Endodermal cell (in vitro differentiated cells): ENCODE data around the gene ARL5C. TPM values are rescaled to one million over a fixed set of nuclear protein-coding genes. Genes with fewer than 3 reads are reported as not detected.

Experiments used
- DNase-seq: peaks from one replicate; pipeline ENCODE4 v3.0.0-alpha.2; 2017
- H3K27ac ChIP-seq: 2 replicates; pipeline ENCODE4 v1.5.1; 2013; ENCODE audit warnings: mild to moderate bottlenecking, low read depth, low read length, moderate library complexity
- H3K27me3 ChIP-seq: 2 replicates; pipeline ENCODE4 v1.6.1; 2013; ENCODE audit warnings: mild to moderate bottlenecking, low read length, moderate library complexity; ENCODE audit not compliant: insufficient read depth, control insufficient read depth, poor library complexity, severe bottlenecking
- H3K36me3 ChIP-seq: 2 replicates; pipeline ENCODE4 v1.7.0; 2013; ENCODE audit warnings: mild to moderate bottlenecking, low read length, moderate library complexity; ENCODE audit not compliant: control insufficient read depth, insufficient read depth
- H3K4me1 ChIP-seq: one replicate; pipeline ENCODE4 v1.7.0; 2013; ENCODE audit warnings: low read length; ENCODE audit not compliant: control insufficient read depth, insufficient read depth
- H3K4me3 ChIP-seq: 2 replicates; pipeline ENCODE4 v1.5.1; 2013; ENCODE audit warnings: mild to moderate bottlenecking, low read length, moderate library complexity
- H3K9ac ChIP-seq: 2 replicates; pipeline ENCODE4 v1.6.1; 2013; ENCODE audit warnings: mild to moderate bottlenecking, low read length, moderate library complexity; ENCODE audit not compliant: poor library complexity, severe bottlenecking; ENCODE audit errors: extremely low read depth
- H3K9me3 ChIP-seq: 2 replicates; pipeline ENCODE4 v1.6.1; 2013; ENCODE audit warnings: mild to moderate bottlenecking, low read length, moderate library complexity; ENCODE audit not compliant: control insufficient read depth
- H3K27ac Mint-ChIP-seq: 2 replicates; pipeline ENCODE4 v1.8.0; 2020; ENCODE audit warnings: mixed read lengths
- H3K27me3 Mint-ChIP-seq: 2 replicates; pipeline ENCODE4 v1.8.0; 2021; ENCODE audit warnings: mild to moderate bottlenecking, mixed read lengths; ENCODE audit not compliant: insufficient read depth
- H3K36me3 Mint-ChIP-seq: 2 replicates; pipeline ENCODE4 v1.8.0; 2020; ENCODE audit warnings: low read depth, mixed read lengths
- H3K4me1 Mint-ChIP-seq: 2 replicates; pipeline ENCODE4 v1.8.0; 2020; ENCODE audit warnings: mixed read lengths
- H3K4me3 Mint-ChIP-seq: 2 replicates; pipeline ENCODE4 v1.8.0; 2020; ENCODE audit warnings: mild to moderate bottlenecking, moderate library complexity, mixed read lengths
- H3K9me3 Mint-ChIP-seq: 2 replicates; pipeline ENCODE4 v1.8.0; 2020; ENCODE audit warnings: mild to moderate bottlenecking, mixed read lengths
- CTCF ChIP-seq: fragments of 200-600 bp; sonication (generic); conservative IDR thresholded peaks from 2 replicates; pipeline ENCODE4 v1.5.0; 2021; ENCODE audit warnings: antibody characterized with exemption, mild to moderate bottlenecking
- WGBS, 2 experiments: methylation state at CpG; one replicate each; pipeline versions ENCODE4 v1.1.5 to v1.1.7; 2013; ENCODE audit warnings: missing lambda C conversion rate in 2 of 2, mixed read lengths in 1 of 2; ENCODE audit not compliant: insufficient coverage in 1 of 2, insufficient read length in 1 of 2; 5-methylcytosine and 5-hydroxymethylcytosine counted together
- total RNA-seq, 2 donors: library from RNA; stranded (reverse); fragmentation: NEBNext Ultra II Directional in 1 of 2; extraction: Animal tissue kit (Norgen Biotek cat#: 25700) in 1 of 2; gene quantifications; 2 replicates in 1 of 2; 3 replicates in 1 of 2; pipeline ENCODE4 v1.2.1, GENCODE V29; 2021

The ARL5C gene
- total RNA-seq, 2 donors from 2014 or later, result not detected

- no peak for TF ChIP-seq CTCF
Observed at GRCh38 chr17:39175695-39176093, 9.7 kb upstream of the ARL5C start.

GRCh38 chr17:39174920-39175694 is 9.1 kb upstream of the ARL5C start:
- H3K27ac Mint-ChIP-seq, result peak overlapping the region; percentile 35
- peak overlapping the region; percentile 43 for H3K4me3 Mint-ChIP-seq
- peaks cover 26% of the 10 kb centered on the region for H3K36me3 Mint-ChIP-seq
- H3K9ac ChIP-seq, result no peak overlapping the region
- no peak overlapping the region for H3K4me3 ChIP-seq
- H3K4me1 ChIP-seq, result no peaks in the 10 kb centered on the region
- H3K4me1 Mint-ChIP-seq, result peaks cover 11% of the 10 kb centered on the region
- H3K36me3 ChIP-seq, result peaks cover 18% of the 10 kb centered on the region
- H3K27ac ChIP-seq, result no peak overlapping the region
- peak; percentile 97 for TF ChIP-seq CTCF
- 65% methylated on average over 25 to 35 of the region's 35 CpGs for WGBS, 2 experiments
- H3K27me3 ChIP-seq, result no peaks in the 10 kb centered on the region
- no peaks in the 10 kb centered on the region for H3K9me3 ChIP-seq
- no peaks in the 10 kb centered on the region for H3K9me3 Mint-ChIP-seq
- H3K27me3 Mint-ChIP-seq, result no peaks in the 10 kb centered on the region
- peak; percentile 97 for DNase-seq

More at GRCh38 chr17:39175695-39176093, 9.7 kb upstream of the ARL5C start:
- H3K27ac ChIP-seq, result no peak overlapping the region
- 90 to 95% methylated on average over 10 of the region's 10 CpGs for WGBS, 2 experiments
- no peak overlapping the region for H3K4me3 Mint-ChIP-seq
- H3K36me3 Mint-ChIP-seq, result peaks cover 26% of the 10 kb centered on the region
- no peaks in the 10 kb centered on the region for H3K27me3 ChIP-seq
- peaks cover 18% of the 10 kb centered on the region for H3K36me3 ChIP-seq
- no peaks in the 10 kb centered on the region for H3K27me3 Mint-ChIP-seq
- H3K4me1 Mint-ChIP-seq, result peaks cover 11% of the 10 kb centered on the region
- H3K27ac Mint-ChIP-seq, result peak overlapping the region; percentile 35
- no peaks in the 10 kb centered on the region for H3K4me1 ChIP-seq
- H3K9ac ChIP-seq, result no peak overlapping the region
- H3K9me3 Mint-ChIP-seq, result no peaks in the 10 kb centered on the region
- H3K4me3 ChIP-seq, result no peak overlapping the region
- DNase-seq, result peak; percentile 66
- no peaks in the 10 kb centered on the region for H3K9me3 ChIP-seq

- Histone ChIP-seq H3K27ac (no peak overlapping the region), H3K4me1 (no peaks in the 10 kb centered on the region), H3K9me3 (no peaks in the 10 kb centered on the region), H3K9ac (no peak overlapping the region), H3K27me3 (no peaks in the 10 kb centered on the region), H3K36me3 (peaks cover 18% of the 10 kb centered on the region), H3K4me3 (no peak overlapping the region)
- peaks cover 11% of the 10 kb centered on the region for H3K4me1 Mint-ChIP-seq
- peaks cover 3% of the 10 kb centered on the region for H3K9me3 Mint-ChIP-seq
- peaks cover 20% of the 10 kb centered on the region for H3K36me3 Mint-ChIP-seq
- TF ChIP-seq CTCF, result no peak
- no peak overlapping the region for H3K4me3 Mint-ChIP-seq
- H3K27ac Mint-ChIP-seq, result peak overlapping the region; percentile 15
- 78 to 87% methylated on average over 5 to 10 of the region's 10 CpGs for WGBS, 2 experiments
- H3K27me3 Mint-ChIP-seq, result peaks cover 7% of the 10 kb centered on the region
- DNase-seq, result no peak
Observed at GRCh38 chr17:39173526-39174274, 7.7 kb upstream of the ARL5C start.
